HEK293 (cell line): ENCODE results near the gene LDHD.
A peak's percentile ranks its signal among the peaks of the same experiment; 100 is the strongest.

ENCODE experiments used
- CTCF ChIA-PET: fragments of 350-600 bp; formaldehyde crosslinking; extraction: SDS; loops from one replicate; lab custom pipeline; 2021; ENCODE audit warnings: antibody characterized with exemption; lab: Yijun Ruan, JAX
- POLR2A ChIA-PET: fragments of 300-600 bp; formaldehyde crosslinking; extraction: SDS; loops from one replicate; lab custom pipeline; 2020; ENCODE audit warnings: antibody characterized with exemption, inconsistent platforms; lab: Yijun Ruan, JAX
- H3K27ac ChIP-seq: fragments of 200-500 bp; sonication (Bioruptor generic); 2 replicates; pipeline ENCODE4 v1.5.1; 2014; ENCODE audit warnings: low read depth, low read length, control low read depth, inconsistent platforms; ENCODE audit errors: extremely low read depth
- H3K36me3 ChIP-seq, 2 experiments: fragments of 200-500 bp in 1 of 2; sonication (Bioruptor generic) in 1 of 2; 1 replicate in 1 of 2; 2 replicates in 1 of 2; pipeline ENCODE4 v1.5.1; 2014 to 2017; ENCODE audit warnings: inconsistent platforms in 2 of 2, low read length in 2 of 2; ENCODE audit not compliant: control insufficient read depth in 2 of 2, insufficient read depth in 1 of 2
- H3K4me1 ChIP-seq: fragments of 200-500 bp; sonication (Bioruptor generic); 2 replicates; pipeline ENCODE4 v1.5.1; 2014; ENCODE audit warnings: mild to moderate bottlenecking, low read length, inconsistent platforms; ENCODE audit not compliant: control insufficient read depth, insufficient read depth
- H3K4me3 ChIP-seq: 2 replicates; pipeline ENCODE4 v1.5.1; 2011; ENCODE audit warnings: low read depth, mild to moderate bottlenecking, control low read depth, low read length, moderate library complexity
- H3K9me3 ChIP-seq: fragments of 200-500 bp; sonication (Bioruptor generic); 2 replicates; pipeline ENCODE4 v1.5.1; 2014; ENCODE audit warnings: low read depth, low read length, inconsistent platforms; ENCODE audit not compliant: control insufficient read depth, insufficient read depth
- BCL11B ChIP-seq: fragments of 450-650 bp; formaldehyde crosslinking; IDR thresholded peaks from 2 replicates; pipeline ENCODE4 v1.5.1; 2016; ENCODE audit warnings: low read depth, missing biosample characterization, missing genetic modification characterization
- GLIS2 ChIP-seq: fragments of 450-650 bp; formaldehyde crosslinking; IDR thresholded peaks from 2 replicates; pipeline ENCODE4 v1.5.1; 2016; ENCODE audit warnings: missing biosample characterization, missing genetic modification characterization
- MZF1 ChIP-seq: fragments of 450-650 bp; formaldehyde crosslinking; IDR thresholded peaks from 2 replicates; pipeline ENCODE4 v1.5.1; 2017; ENCODE audit warnings: missing biosample characterization, missing genetic modification characterization, borderline replicate concordance
- RBAK ChIP-seq: fragments of 450-650 bp; formaldehyde crosslinking; IDR thresholded peaks from 2 replicates; pipeline ENCODE4 v1.5.1; 2016; ENCODE audit warnings: missing biosample characterization, missing genetic modification characterization
- SCRT1 ChIP-seq: fragments of 450-650 bp; formaldehyde crosslinking; IDR thresholded peaks from 2 replicates; pipeline ENCODE4 v1.5.1; 2016; ENCODE audit warnings: missing biosample characterization, missing genetic modification characterization, borderline replicate concordance
- SCRT2 ChIP-seq: fragments of 450-650 bp; formaldehyde crosslinking; IDR thresholded peaks from 2 replicates; pipeline ENCODE4 v1.5.1; 2016; ENCODE audit warnings: missing biosample characterization, missing genetic modification characterization
- SP2 ChIP-seq: fragments of 450-650 bp; formaldehyde crosslinking; IDR thresholded peaks from 2 replicates; pipeline ENCODE4 v1.5.1; 2016; ENCODE audit warnings: missing biosample characterization, missing genetic modification characterization
- TCF7L2 ChIP-seq: IDR thresholded peaks from 2 replicates; pipeline ENCODE4 v1.6.1; 2011; ENCODE audit warnings: low read depth, mild to moderate bottlenecking, inconsistent platforms, low read length, moderate library complexity, borderline replicate concordance
- ZBTB20 ChIP-seq: fragments of 450-650 bp; formaldehyde crosslinking; IDR thresholded peaks from 2 replicates; pipeline ENCODE4 v1.5.1; 2016; ENCODE audit warnings: missing biosample characterization, missing genetic modification characterization
- ZBTB26 ChIP-seq: fragments of 450-650 bp; formaldehyde crosslinking; optimal IDR thresholded peaks from 2 replicates; pipeline ENCODE3; 2016; ENCODE audit warnings: missing biosample characterization, mild to moderate bottlenecking, missing genetic modification characterization
- ZBTB8A ChIP-seq: fragments of 450-650 bp; formaldehyde crosslinking; IDR thresholded peaks from 2 replicates; pipeline ENCODE4 v1.5.1; 2016; ENCODE audit warnings: missing biosample characterization, missing genetic modification characterization
- ZNF2 ChIP-seq: fragments of 450-650 bp; formaldehyde crosslinking; IDR thresholded peaks from 2 replicates; pipeline ENCODE4 v1.5.1; 2016; ENCODE audit warnings: missing biosample characterization, missing genetic modification characterization
- ZNF549 ChIP-seq: fragments of 450-650 bp; IDR thresholded peaks from 2 replicates; pipeline ENCODE4 v1.5.1; 2018; ENCODE audit warnings: missing biosample characterization, missing genetic modification characterization, mild to moderate bottlenecking, inconsistent platforms, moderate library complexity
- TF ChIP-seq, protein P1 (sequence below): fragments of 450-650 bp; formaldehyde crosslinking; IDR thresholded peaks from 2 replicates; pipeline ENCODE4 v1.5.1; 2016; ENCODE audit warnings: missing biosample characterization, missing genetic modification characterization
- TF ChIP-seq, protein P2 (sequence below): fragments of 450-650 bp; formaldehyde crosslinking; IDR thresholded peaks from 2 replicates; pipeline ENCODE4 v1.5.1; 2016; ENCODE audit warnings: missing biosample characterization, missing genetic modification characterization
- TF ChIP-seq, protein P3 (sequence below): fragments of 450-650 bp; formaldehyde crosslinking; IDR thresholded peaks from 2 replicates; pipeline ENCODE4 v1.5.1; 2017; ENCODE audit warnings: missing biosample characterization, missing genetic modification characterization

LDHD gene

GRCh38 chr16:75107505-75107904, 9.1 kb downstream of the LDHD start (continued):
- TF ChIP-seq, protein P1, sequence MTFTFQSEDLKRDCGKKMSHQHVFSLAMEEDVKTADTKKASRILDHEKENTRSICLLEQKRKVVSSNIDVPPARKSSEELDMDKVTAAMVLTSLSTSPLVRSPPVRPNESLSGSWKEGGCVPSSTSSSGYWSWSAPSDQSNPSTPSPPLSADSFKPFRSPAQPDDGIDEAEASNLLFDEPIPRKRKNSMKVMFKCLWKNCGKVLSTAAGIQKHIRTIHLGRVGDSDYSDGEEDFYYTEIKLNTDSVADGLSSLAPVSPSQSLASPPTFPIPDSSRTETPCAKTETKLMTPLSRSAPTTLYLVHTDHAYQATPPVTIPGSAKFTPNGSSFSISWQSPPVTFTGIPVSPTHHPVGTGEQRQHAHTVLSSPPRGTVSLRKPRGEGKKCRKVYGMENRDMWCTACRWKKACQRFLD, result no peak
- no peak for TF ChIP-seq ZBTB26 (tag by site-specific recombination)
- no peak for TF ChIP-seq RBAK (tag by site-specific recombination)

- Histone ChIP-seq H3K4me1 (no peaks in the 10 kb centered on the region; the same call in 1 of the 2 replicates), H3K4me3 (no peak overlapping the region), H3K27ac (no peak overlapping the region), H3K9me3 (no peaks in the 10 kb centered on the region), H3K36me3 (no peaks in the 10 kb centered on the region)
- POLR2A ChIA-PET, result interaction anchor here (0.5 kb wide), 1 partner anchor 42 kb away, joined by 3 read pairs; no protein-coding TSS in a partner anchor
- TF ChIP-seq ZBTB20 (tag by site-specific recombination), result no peak
- TF ChIP-seq, protein P2, sequence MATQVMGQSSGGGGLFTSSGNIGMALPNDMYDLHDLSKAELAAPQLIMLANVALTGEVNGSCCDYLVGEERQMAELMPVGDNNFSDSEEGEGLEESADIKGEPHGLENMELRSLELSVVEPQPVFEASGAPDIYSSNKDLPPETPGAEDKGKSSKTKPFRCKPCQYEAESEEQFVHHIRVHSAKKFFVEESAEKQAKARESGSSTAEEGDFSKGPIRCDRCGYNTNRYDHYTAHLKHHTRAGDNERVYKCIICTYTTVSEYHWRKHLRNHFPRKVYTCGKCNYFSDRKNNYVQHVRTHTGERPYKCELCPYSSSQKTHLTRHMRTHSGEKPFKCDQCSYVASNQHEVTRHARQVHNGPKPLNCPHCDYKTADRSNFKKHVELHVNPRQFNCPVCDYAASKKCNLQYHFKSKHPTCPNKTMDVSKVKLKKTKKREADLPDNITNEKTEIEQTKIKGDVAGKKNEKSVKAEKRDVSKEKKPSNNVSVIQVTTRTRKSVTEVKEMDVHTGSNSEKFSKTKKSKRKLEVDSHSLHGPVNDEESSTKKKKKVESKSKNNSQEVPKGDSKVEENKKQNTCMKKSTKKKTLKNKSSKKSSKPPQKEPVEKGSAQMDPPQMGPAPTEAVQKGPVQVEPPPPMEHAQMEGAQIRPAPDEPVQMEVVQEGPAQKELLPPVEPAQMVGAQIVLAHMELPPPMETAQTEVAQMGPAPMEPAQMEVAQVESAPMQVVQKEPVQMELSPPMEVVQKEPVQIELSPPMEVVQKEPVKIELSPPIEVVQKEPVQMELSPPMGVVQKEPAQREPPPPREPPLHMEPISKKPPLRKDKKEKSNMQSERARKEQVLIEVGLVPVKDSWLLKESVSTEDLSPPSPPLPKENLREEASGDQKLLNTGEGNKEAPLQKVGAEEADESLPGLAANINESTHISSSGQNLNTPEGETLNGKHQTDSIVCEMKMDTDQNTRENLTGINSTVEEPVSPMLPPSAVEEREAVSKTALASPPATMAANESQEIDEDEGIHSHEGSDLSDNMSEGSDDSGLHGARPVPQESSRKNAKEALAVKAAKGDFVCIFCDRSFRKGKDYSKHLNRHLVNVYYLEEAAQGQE (tag by site-specific recombination), result peak; percentile 60; the same call in 1 of the 2 replicates
- CTCF ChIA-PET, result interaction anchor here (0.6 kb wide), 1 partner anchor 94 kb away, joined by 3 read pairs; no protein-coding TSS in a partner anchor
Measured at GRCh38 chr16:75106351-75107274, 10.0 kb downstream of the LDHD start.

DNA sequence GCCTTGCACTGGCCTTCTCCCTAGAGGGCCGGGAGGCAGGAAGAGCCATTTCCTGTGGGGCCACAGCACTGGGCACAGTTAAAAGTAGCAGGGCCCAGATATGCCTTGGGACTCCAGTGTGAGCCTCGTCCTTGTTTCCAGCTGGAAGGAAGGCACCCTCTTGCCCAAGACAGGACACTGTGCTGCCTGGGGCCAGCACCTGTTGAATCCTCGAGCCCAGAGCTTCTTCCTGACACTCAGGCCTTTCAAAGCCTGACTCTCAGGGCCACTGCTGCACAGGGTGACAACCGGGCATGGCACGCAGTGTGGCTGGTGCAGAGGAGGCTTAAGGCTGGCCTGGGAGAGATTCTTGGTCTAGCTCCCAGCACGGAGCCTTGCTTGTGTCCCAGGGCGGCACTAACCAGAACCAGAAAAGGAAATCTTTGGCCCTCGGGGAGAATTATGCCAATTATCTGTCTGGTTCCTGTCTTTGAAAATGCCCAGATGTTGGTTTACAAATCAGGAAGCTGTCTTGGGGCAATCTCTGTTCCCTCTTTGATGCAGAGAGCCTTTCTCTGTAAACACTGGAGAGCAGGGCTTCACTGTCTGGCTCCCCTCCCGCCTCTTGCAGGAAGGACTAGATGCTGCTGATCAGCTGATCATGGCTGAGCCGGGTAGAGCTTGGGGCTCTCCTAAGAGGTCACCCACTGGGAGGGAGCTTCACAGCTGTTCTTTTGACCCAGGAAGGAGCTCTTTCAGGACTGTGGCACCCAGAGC, 11.1 kb downstream of the LDHD start:
- TF ChIP-seq SCRT2 (peak; percentile 66; the same call in 1 of the 2 replicates), BCL11B (tag by site-specific recombination) (no peak)
- CTCF ChIA-PET, result interaction anchor here (0.5 to 0.7 kb wide), 2 partner anchors 120 to 367 kb away, joined by 3 read pairs; partner anchors contain the start of gene WDR59
- no peak overlapping the region for H3K4me3 ChIP-seq
- no peaks in the 10 kb centered on the region; the same call in 1 of the 2 replicates for H3K4me1 ChIP-seq
- H3K36me3 ChIP-seq, result no peaks in the 10 kb centered on the region
- no peaks in the 10 kb centered on the region for H3K9me3 ChIP-seq
- POLR2A ChIA-PET, result interaction anchor here (0.9 kb wide), 1 partner anchor 107 kb away, joined by 3 read pairs; the partner anchor contains the start of gene ZNRF1
- no peak overlapping the region for H3K27ac ChIP-seq

DNA sequence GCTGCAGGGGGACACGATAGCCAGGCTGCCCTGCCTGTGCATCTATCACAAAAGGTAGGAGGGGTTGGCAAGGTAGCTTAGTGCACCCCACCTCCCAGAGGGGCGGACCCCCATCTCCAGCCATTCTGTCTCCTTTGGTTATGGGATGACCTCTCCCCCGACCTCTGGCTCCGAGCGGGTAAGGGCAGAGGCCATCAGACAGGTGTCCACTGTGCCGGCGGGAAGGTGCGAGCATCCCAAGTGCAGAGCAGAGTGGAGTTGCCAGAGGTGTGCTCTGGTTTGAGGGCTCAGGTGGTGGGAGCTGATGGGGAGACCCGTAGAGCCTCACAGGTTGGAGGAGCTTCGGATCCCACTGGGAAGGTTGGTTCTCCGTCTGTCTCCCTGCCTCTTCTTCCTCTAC, 11.7 kb downstream of the LDHD start:
- Histone ChIP-seq H3K4me3 (no peak overlapping the region), H3K36me3 (no peaks in the 10 kb centered on the region), H3K4me1 (no peaks in the 10 kb centered on the region; the same call in 1 of the 2 replicates), H3K9me3 (no peaks in the 10 kb centered on the region), H3K27ac (no peak overlapping the region)
- CTCF ChIA-PET, result interaction anchor here (0.5 to 0.7 kb wide), 2 partner anchors 120 to 367 kb away, joined by 3 read pairs; partner anchors contain the start of gene WDR59
- POLR2A ChIA-PET, result no interaction called here
- no peak for TF ChIP-seq SP2 (tag by site-specific recombination)
- no peak for TF ChIP-seq SCRT1 (tag by site-specific recombination)
- TF ChIP-seq ZBTB26 (tag by site-specific recombination), result no peak
- TF ChIP-seq ZNF2 (tag by site-specific recombination), result no peak
- TF ChIP-seq TCF7L2, result no peak
- no peak for TF ChIP-seq ZBTB8A
- no peak for TF ChIP-seq MZF1 (tag by site-specific recombination)
- TF ChIP-seq, protein P3, sequence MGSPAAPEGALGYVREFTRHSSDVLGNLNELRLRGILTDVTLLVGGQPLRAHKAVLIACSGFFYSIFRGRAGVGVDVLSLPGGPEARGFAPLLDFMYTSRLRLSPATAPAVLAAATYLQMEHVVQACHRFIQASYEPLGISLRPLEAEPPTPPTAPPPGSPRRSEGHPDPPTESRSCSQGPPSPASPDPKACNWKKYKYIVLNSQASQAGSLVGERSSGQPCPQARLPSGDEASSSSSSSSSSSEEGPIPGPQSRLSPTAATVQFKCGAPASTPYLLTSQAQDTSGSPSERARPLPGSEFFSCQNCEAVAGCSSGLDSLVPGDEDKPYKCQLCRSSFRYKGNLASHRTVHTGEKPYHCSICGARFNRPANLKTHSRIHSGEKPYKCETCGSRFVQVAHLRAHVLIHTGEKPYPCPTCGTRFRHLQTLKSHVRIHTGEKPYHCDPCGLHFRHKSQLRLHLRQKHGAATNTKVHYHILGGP (tag by site-specific recombination), result no peak
- no peak for TF ChIP-seq GLIS2 (tag by site-specific recombination)
- TF ChIP-seq ZNF549 (tag by site-specific recombination), result no peak
